HG02759 (cell line): ENCODE results near the gene SLC44A1.

Experiments used
- ATAC-seq: cut with Tn5 transposase; IDR thresholded peaks from one replicate; pipeline ENCODE4 v1.9.1; 2021; ENCODE audit warnings: mild to moderate bottlenecking, moderate library complexity; ENCODE audit not compliant: unreplicated experiment

Gene SLC44A1

GRCh38 chr9:105449081-105449480, 204.6 kb downstream of the SLC44A1 start:
- ATAC-seq = no peak

- ATAC-seq = no peak
Measured at GRCh38 chr9:105452185-105452584, 207.7 kb downstream of the SLC44A1 start.

GRCh38 chr9:105455836-105456475, 211.5 kb downstream of the SLC44A1 start:
- ATAC-seq = no peak

GRCh38 chr9:105457560-105458294, 213.3 kb downstream of the SLC44A1 start:
- no peak for ATAC-seq

DNA sequence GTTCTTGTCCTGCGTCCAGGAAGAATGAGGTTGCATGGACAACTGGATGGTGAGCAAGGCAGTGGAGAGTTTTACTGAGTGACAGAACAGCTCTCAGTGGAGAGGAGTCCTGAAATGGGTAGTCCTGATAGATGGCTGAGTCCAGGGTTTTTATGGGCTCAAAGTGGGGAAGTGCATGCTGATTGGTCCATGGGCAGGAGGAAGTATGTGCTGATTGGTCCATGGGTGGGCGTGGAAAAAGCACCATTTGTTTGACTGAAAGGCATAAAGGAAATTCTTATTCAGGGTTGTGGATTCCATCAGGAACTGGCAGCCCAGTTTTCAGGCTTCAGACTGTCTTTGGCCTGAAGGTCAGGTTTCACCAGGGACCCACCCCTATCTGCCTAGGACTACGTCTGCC, 214.0 kb downstream of the SLC44A1 start:
- no peak for ATAC-seq

- ATAC-seq = no peak
Measured at GRCh38 chr9:105459336-105459735, 214.9 kb downstream of the SLC44A1 start.

DNA sequence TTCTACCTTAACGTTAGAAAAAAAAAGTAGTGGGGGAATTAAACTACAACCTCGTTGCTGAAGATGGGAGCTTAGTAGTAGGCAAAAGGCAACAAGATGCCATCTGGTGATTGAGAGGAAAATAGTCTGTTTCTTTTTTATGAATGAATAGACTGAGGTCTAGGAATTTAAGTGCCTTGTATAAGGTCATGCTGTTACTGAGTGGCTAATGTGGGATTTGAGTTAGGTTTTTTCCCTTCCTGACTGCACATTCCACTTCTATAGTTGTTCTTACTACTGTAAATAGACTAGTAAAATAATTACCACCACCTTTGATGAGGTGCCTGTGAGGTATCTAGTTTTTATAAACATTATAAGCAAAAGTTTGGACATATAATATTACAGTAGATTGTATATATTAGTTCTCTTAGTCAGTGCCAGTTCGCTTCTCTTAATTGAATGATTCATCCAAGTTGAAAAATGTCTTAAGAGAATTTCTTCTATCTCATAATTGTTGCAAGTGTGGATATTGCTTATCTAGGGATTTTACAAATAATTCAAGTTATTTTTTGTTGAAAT, 222.5 kb downstream of the SLC44A1 start:
- no peak for ATAC-seq

- no peak for ATAC-seq
Measured at GRCh38 chr9:105468875-105469274, 224.4 kb downstream of the SLC44A1 start.

- ATAC-seq = no peak
Measured at GRCh38 chr9:105473221-105473620, 228.8 kb downstream of the SLC44A1 start.

- no peak for ATAC-seq
Measured at GRCh38 chr9:105475302-105475701, 230.9 kb downstream of the SLC44A1 start.

DNA sequence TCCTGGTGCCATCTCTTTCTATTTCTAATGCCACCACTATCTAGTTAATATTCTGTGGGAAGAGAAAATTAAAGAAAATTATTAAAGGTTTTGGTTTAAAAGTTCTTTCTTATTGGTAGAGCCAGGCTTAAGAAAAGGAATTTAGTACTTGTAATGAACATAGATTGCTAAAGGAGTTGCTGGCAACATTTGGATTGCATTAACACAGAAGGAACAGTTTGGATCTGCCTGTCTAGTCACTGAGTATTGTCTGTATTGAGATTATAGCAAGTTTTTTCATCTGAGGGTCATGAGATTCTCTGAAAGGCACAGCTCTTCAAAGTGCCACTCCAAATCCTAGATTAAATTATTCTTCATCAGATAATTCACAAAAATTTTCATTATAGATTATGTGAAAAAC, 235.4 kb downstream of the SLC44A1 start:
- no peak for ATAC-seq

GRCh38 chr9:105483618-105484017, 239.2 kb downstream of the SLC44A1 start:
- peak; percentile 76 for ATAC-seq

DNA sequence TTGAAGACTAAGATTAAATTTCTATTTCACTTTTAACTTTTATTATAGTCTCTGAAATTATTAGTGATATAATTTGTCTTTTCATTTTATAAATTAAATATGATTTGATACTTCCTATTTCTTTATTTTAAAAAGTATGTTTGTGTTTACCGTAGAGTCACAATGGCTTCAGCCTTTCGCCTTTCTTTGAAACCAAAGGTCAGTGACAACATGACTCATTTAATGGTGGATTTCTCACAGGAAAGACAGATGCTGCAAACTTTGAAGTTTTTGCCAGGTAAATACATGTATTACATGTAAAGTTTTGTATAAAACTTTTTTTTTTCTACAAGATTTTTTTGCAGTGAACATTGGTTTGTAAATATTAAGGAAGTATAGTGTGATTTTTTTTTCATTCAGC, 239.8 kb downstream of the SLC44A1 start:
- ATAC-seq = no peak

- no peak for ATAC-seq
Measured at GRCh38 chr9:105485131-105485530, 240.7 kb downstream of the SLC44A1 start.
